DND-41 (cell line): ENCODE results near the gene PPP1R36.

Source experiments
- EZH2 ChIP-seq: IDR thresholded peaks from 3 replicates; pipeline ENCODE4 v1.6.1; 2012; ENCODE audit warnings: borderline replicate concordance, low read depth, mild to moderate bottlenecking, moderate library complexity, low read length, inconsistent platforms; ENCODE audit not compliant: severe bottlenecking
- TF ChIP-seq, protein P1 (sequence below): IDR thresholded peaks from 2 replicates; pipeline ENCODE4 v1.5.1; 2012; ENCODE audit warnings: borderline replicate concordance, low read length, moderate library complexity, mild to moderate bottlenecking; ENCODE audit not compliant: poor library complexity, severe bottlenecking; ENCODE audit errors: extremely low read depth

DNA sequence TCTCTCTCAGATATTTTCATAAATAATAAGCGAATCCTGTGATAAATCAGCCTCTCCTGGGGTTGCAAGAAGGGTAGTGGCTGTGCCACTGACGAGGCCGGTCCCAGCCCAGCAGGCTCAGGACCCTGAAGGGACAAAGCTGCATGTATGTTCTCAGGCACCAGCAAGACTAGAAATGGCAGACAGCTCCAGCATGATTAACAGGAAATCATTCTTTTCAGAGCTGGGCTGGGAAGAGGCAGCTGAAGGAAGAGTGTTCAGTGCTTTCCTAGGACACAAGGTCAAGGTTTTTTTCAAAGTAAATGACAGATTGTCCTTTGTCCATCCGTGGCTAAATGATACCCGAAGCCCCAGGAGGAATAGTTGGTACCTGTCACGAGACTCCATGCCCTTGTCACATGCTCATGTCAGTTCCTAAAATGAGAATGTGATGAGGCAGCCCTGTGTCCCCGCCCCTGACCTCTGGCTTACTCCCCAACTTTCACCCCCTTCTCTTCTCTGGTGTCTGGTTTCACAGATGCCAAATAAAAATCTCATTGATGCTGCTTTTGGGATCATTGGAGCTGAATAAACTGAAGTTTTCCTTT, 65.1 kb downstream of the PPP1R36 start:
- TF ChIP-seq, protein P1, sequence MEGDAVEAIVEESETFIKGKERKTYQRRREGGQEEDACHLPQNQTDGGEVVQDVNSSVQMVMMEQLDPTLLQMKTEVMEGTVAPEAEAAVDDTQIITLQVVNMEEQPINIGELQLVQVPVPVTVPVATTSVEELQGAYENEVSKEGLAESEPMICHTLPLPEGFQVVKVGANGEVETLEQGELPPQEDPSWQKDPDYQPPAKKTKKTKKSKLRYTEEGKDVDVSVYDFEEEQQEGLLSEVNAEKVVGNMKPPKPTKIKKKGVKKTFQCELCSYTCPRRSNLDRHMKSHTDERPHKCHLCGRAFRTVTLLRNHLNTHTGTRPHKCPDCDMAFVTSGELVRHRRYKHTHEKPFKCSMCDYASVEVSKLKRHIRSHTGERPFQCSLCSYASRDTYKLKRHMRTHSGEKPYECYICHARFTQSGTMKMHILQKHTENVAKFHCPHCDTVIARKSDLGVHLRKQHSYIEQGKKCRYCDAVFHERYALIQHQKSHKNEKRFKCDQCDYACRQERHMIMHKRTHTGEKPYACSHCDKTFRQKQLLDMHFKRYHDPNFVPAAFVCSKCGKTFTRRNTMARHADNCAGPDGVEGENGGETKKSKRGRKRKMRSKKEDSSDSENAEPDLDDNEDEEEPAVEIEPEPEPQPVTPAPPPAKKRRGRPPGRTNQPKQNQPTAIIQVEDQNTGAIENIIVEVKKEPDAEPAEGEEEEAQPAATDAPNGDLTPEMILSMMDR: no peak
- no peak for TF ChIP-seq EZH2
